ENCODE results near the gene TENM4.

GRCh38 chr11:79102840-79103239 lies 338.0 kb downstream of the TENM4 start:
- no peak for TF ChIP-seq POLR2A (IDR thresholded peaks at IDR 0.05)
- TF ChIP-seq, protein P1, sequence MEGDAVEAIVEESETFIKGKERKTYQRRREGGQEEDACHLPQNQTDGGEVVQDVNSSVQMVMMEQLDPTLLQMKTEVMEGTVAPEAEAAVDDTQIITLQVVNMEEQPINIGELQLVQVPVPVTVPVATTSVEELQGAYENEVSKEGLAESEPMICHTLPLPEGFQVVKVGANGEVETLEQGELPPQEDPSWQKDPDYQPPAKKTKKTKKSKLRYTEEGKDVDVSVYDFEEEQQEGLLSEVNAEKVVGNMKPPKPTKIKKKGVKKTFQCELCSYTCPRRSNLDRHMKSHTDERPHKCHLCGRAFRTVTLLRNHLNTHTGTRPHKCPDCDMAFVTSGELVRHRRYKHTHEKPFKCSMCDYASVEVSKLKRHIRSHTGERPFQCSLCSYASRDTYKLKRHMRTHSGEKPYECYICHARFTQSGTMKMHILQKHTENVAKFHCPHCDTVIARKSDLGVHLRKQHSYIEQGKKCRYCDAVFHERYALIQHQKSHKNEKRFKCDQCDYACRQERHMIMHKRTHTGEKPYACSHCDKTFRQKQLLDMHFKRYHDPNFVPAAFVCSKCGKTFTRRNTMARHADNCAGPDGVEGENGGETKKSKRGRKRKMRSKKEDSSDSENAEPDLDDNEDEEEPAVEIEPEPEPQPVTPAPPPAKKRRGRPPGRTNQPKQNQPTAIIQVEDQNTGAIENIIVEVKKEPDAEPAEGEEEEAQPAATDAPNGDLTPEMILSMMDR (IDR thresholded peaks at IDR 0.05): no peak

Measured in Peyer's patch (tissue), 4 donors.